ENCODE measurements around the gene THSD4. TPM values are rescaled to one million over a fixed set of nuclear protein-coding genes. Genes with fewer than 3 reads are reported as not detected.

THSD4 gene
- 21.1 TPM for total RNA-seq

DNA sequence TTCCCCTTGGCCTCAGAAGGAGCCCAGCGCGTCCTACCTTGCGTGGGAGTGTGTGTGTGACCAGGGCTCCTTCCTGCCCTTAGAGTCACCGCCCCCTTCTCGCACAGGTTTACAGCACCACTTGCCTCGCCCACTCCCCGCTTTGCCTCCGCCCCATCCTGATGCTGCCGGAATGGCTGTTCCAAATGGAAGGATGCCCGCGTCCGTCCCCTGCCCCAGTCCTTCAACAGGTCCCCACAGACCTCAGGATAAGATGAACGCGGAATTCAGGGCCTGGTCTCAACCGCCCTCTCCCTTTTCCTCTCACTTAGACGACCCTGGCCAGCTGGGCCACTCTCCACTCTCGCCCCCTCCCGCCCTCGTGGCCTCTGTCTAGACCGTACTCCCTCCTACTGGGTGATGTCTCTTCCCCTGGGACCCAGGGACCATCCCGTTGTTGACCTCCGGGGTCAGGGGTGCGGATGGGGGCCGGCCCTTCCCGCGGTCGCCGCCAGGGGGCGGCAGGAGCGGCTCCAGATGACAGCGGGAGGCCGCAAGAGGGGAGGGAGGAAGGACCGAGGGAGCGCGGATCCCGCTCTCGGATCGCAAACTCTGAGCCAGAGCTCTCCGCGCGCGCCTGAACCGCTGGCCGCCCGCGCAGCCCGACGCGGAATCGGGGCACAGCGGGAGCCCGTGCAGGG is at the start of gene THSD4:
THSD4 (plus strand) TSS at position 585 of the 680 bp plus-strand sequence.
- DNase-seq (ENCODE audit: low spot score), result peak; percentile 73
- intact Hi-C loops (cut with DNase I), result no loop called here
- peak; percentile 87 for ATAC-seq

DNA sequence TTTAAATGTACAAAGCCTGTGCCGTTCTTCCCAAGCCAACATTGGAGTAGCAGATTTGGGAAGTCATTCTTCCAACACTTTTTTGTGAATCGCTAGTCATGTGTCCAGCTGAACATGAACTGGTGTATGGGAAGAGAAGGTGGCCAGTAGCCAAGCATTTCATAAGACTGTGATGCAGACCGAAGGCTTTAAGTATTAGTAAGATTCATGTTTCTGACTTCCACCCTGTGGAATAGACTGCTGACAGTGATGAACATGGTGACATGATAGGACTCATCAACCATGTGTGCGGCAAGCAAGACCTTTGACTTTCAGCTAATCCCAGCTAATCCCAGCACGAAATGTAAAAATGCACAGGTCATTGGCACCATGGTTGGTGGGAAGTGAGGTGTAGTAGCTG is 48.3 kb upstream of the THSD4 start:
- intact Hi-C loops (cut with DNase I), result no loop called here
- ATAC-seq (peak; percentile 50), DNase-seq (ENCODE audit: low spot score) (no peak)

DNA sequence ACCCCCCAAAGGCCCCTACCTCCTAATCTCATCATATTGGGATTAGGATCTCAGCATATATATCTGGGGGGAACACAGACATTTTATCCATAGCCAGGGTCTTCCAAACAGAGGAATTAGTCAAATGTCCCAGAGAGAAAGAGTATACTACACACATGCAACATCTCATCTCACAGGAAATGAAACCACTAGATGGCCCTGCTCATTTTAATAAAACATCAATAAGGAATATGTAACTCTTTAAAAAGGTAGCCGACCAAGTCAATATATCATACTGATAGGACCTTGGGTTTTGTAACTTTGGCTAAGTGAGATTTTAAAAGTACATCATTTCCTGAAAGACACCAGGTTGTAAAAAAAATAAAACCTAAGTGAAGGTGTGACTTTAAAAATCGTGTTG is 45.6 kb upstream of the THSD4 start:
- intact Hi-C loops (cut with DNase I), result no loop called here
- DNase-seq (ENCODE audit: low spot score) (no peak), ATAC-seq (no peak)

DNA sequence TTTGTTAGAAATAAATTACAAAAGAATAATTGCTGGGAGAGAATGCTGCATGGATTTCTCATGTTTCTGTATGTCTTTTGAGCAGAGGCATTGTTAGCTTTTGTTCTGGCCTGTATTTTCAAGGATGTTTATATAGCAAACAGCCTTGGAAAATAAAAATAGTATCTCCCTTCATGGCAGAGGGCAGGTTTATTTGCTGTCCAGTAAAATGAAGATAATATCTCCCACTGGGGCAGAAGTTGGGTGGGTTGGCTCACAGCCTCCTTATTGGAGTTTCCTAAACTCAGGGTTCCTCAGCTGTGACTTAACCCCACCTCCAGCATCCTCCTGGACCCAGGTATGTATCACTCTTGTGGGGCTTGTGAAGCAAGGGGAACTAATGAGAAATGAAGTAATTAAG is 43.7 kb upstream of the THSD4 start:
- DNase-seq (ENCODE audit: low spot score) (no peak), ATAC-seq (no peak)
- intact Hi-C loops (cut with DNase I), result no loop called here

DNA sequence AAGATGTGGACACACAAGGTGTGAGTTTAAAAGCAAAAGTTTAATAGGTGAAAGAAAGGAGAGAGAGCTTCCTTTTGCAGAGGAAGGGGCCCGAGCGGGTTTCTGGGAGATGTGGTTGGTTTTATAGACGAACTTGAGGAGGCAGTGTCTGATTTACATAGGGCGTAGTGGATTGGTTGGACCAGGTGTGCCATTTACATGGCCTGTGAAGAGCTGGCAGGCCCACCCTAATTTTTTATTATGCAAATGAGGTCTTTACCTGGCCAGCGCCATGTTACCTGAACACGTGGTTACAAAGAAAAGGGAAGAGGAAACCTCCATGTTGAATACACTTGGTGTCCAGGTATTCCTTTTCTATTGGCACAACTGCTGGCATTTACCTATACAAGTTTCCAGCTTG is 42.8 kb upstream of the THSD4 start:
- intact Hi-C loops (cut with DNase I), result no loop called here
- no peak for DNase-seq (ENCODE audit: low spot score)
- no peak for ATAC-seq

DNA sequence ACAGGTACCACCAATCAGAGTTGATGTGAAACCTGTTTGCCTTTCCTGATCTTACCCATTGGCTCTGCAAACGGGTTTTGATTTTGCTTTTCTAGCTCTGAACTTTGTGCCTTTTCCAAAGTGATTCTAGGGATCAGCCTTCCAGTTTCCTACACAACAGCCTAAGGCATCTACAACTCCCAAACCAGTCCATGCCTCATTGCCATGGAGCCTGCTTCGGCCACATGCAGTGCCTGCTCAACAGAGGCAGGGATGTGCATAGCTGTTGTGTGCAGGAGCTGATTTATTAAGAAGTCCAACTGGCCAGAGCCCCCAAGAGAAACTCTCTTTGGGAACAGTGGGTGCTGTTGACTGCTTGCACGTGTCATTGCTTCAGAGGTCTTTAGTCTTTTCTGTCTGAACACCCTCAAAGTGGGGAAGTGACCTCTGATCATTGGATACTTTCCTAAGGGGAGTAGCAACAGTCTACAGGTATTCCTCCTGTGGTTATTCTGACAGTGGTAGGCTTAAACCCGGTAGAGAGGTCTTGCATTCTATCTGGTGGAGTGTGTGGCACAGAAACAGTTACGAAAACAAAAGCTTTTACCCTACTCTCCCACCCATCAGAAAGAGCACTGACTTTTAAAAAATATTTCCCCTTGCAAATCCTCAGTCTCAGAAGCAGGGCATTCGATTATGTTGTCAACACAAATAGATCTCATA is 36.6 kb upstream of the THSD4 start:
- intact Hi-C loops (cut with DNase I), result no loop called here
- no peak for DNase-seq (ENCODE audit: low spot score)
- ATAC-seq, result no peak

DNA sequence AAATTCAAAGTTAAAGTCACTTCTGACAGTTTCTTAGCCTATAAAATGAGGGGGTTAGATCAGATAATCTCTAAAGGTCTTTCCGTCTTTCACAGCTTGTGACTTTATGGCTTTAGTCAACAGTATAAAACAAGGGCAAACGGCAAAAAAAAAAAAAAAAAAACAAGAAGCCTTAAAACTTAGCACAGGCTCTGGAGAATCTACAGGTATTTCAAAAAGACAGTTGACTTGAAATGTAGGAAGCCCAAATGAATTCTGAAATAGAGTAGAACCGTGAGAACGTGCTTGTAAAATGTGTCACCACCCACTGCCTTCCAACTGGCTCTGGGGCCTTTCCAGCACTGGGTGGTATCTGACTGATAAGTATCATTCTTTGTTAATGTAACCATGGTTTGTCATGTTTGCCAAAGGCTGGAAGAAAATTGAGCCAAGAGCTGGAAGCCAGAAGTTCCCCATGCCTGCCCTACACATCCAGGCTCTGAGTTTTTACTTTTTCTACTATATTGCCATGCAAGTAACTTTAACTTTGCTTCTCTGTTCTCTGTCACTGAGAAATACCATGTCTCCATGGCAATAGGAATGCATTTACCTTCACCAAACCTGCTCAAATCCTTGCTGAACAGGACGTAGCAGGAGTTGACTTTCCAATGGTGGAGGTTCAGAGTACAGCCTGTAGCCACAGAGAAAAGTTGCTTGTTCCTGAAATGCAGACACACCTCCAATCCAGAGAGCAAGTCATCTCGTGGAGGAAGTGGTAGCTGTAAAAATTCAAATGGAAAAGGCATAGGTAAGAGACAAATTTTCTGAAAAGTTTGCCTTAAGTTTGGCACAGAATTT is 35.8 kb upstream of the THSD4 start:
- ATAC-seq (no peak), DNase-seq (ENCODE audit: low spot score) (no peak)
- intact Hi-C loops (cut with DNase I), result no loop called here

DNA sequence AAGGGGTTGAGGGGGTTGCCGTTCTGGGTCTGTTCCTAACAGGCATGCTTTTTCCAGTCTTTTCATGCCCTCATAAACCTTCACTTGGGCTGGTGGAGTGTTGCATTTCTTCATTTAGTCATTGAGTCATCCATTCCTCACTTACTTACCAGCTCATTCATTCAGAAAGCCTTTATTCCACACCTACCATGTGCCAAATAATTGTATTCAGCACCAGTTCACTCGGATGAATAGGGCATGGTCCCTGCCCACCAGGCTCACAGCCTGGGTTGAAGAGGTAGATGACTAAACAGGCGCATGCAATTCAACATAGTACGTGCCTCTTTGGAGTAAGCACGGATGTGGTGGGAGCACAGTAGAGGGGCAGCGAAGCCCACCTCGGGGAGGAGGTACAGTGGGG is 35.1 kb upstream of the THSD4 start:
- ATAC-seq (no peak), DNase-seq (ENCODE audit: low spot score) (no peak)
- intact Hi-C loops (cut with DNase I), result no loop called here

DNA sequence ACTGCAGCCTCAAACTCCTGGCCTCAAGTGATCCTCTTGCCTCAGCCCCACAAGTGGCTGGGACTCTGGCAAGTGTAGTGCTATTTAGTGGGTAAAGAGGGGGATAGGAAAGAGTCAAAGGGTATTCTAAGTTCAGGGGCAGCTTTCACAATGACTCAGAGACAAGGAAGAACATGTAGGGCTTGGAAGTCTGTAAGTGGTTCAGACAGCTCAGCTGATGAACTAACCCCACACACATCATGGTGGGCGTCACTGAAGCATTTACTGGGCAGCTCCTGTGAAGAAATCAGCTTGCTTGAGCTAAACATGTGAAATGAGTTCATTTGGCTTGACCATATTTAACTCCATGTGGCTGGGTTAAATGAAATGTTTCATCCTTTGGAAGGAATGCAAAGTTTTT is 34.6 kb upstream of the THSD4 start:
- ATAC-seq (no peak), DNase-seq (ENCODE audit: low spot score) (no peak)
- intact Hi-C loops (cut with DNase I), result no loop called here

DNA sequence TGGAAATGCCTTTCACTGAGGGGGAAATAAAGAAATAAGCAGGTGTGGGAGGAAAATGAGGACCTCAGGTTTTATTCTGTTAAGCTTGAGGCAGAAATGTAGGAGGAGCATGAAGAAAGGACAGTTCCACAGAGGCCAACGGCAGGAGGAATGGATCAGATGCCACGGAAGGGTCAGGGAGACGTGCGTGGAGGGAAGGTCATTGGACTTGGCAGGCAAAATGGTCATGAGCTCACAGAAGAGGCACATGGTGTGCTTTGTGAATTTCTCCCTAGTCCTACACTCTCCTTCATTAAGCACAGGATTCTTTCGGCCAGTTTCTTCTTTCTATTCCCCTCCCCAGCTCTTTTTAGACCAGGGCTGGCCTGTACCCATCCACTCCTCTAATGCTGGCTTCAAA is 32.5 kb upstream of the THSD4 start:
- ATAC-seq (peak; percentile 52), DNase-seq (ENCODE audit: low spot score) (no peak)
- intact Hi-C loops (cut with DNase I), result no loop called here

DNA sequence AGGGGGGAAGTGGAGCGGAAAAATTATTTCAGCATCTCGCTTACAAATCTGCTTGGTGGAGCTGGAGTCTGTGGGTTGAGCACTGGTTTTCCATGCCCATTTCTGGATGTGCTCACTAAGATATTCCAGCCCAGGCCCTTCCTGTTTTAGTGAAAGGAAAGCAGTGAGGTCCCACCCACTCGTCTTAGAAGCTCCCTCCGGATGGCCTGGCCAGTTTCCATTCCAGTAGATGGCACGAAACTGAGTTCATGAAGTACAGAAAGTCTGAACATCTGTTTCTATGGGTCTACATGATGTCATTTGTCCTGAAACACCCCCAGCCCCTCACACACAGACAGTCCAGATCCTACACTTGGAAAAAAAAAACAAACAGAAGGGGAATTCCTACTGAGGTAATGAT is 31.9 kb upstream of the THSD4 start:
- intact Hi-C loops (cut with DNase I), result no loop called here
- ATAC-seq (peak; percentile 38), DNase-seq (ENCODE audit: low spot score) (no peak)

DNA sequence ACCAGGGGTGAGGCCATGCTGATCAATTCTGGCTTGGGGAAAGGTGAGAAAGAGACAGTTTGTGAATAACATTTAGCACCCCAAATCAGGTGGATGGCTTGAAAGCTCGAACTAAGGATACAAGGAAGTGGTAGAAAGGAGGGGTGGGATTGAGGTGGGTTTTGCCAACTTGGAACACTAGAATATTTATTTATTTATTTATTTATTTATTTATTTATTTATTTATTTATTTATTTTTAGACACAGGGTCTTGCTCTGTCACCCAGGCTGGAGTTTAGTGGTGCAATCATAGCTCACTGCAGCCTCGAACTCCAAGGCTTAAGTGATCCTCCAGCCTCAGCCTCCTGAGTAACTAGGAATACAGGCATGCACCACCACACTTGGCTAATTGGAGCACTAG is 31.0 kb upstream of the THSD4 start:
- intact Hi-C loops (cut with DNase I), result no loop called here
- ATAC-seq (no peak), DNase-seq (ENCODE audit: low spot score) (no peak)

DNA sequence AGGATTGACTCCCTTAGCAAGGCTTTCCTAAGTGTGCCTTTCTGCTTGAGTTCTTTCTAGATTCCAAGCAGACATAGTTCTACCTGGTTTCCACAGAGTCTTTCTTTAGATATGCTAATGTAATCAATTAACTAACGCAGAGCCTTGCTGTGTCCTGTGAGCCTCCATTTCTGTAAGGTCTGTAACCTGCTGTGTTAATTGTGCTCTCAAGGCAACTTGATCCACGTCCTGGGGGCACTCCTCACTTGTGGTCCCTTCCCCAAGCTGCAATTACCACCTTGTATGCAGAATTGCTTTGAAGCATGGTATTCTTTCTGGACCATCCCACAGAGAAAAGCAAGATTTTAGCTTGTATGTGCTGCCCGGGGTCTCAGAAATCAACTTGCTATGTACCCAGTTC is 29.5 kb upstream of the THSD4 start:
- no peak for ATAC-seq
- DNase-seq (ENCODE audit: low spot score), result no peak
- intact Hi-C loops (cut with DNase I), result no loop called here

DNA sequence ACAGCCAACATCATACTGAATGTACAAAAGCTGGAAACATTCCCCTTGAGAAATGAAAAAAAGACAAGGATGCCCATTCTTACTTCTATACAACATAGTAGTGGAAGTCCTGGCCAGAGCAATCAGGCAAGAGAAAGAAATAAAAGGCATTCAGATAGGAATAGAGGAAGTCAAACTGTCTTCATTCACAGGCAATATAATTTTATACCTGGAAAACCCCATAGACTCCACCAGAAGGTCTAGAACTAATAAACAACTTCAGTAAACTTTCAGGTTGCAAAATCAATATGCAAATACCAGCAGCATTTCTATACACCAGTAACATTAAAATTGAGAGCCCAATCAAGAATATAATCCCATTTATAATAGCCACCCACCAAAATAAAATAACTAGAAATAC is 27.1 kb upstream of the THSD4 start:
- ATAC-seq, result no peak
- no peak for DNase-seq (ENCODE audit: low spot score)
- intact Hi-C loops (cut with DNase I), result no loop called here

DNA sequence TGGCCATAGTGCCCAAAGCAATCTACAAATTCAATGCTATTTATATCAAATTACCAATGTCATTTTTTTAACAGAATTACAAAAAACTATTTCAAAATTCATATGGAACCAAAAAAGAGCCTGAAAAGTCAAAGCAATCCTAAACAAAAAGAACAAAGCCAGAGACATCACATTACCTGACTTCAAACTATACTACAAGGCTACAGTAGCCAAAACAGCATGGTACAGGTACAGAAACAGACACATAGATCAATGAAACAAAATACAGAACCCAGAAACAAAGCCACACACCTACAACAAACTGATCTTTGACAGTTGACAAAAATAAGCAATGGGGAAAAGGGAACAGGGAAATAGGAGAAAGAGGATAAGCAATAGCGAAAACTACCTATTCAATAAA is 26.6 kb upstream of the THSD4 start:
- intact Hi-C loops (cut with DNase I), result no loop called here
- ATAC-seq, result no peak
- no peak for DNase-seq (ENCODE audit: low spot score)

DNA sequence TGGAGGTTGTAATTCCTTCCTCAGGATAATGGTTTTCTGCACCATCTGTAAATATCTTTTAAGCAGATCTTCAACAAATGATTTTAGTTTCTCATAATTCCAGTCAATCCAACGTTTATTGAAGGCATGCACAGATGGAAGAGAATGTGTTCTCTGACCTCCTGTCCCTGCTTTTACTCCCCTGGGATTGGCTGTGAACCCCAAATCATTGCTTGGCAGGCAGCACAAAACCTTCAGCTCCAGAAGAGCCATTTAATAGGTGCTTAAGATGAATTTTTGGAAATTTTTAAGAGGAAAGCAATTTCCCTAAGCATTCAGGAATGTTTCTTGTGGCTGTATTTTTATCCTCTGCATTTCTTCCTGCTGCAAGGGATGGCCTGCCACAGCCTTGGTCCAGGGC is 25.5 kb upstream of the THSD4 start:
- DNase-seq (ENCODE audit: low spot score), result no peak
- no peak for ATAC-seq
- intact Hi-C loops (cut with DNase I), result no loop called here

DNA sequence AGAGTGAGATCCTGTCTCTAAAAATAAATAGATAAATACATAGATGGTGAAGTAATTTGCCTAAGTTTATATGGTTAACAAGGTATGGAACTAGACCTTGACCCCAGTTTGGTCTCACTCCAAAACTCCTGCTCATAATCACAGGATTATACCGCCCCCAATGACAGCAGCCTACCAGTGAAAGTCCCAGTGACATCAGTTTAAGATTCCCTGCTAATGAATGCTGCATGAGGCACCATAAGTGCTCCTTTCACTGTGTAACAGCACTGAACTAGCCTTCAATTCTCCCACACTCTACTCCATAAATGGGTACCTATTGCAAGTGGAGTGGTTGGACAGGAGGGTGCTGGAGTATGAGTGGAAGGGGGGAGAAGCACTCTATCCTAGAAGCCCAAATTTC is 23.7 kb upstream of the THSD4 start:
- ATAC-seq (no peak), DNase-seq (ENCODE audit: low spot score) (no peak)
- intact Hi-C loops (cut with DNase I), result no loop called here

DNA sequence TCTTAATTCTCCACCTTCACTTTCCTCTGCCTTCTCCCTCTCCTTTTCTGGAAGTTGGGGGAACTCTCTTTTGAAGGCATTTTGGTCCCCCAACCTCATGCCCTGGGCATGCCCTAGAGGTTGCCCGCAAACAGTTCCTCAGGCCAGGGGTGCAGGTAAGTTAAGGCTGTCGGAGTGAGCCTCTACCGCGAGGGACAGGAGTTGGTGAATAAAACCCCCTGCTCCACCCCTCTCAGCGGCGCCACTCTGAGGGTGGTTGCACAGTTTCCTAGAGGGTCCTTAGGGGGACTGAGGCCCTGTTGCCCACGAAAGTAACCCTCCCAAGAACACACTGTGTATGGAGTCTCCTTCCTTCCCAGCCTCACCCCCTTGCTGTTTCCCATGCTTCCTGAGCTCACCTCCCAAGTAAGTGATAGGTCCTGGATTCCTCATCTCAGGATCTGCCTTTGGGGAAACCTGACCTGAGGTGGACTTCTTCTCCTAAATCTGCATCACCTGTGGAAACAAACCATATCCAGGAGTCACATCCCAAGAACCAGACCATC is 23.1 kb upstream of the THSD4 start:
- ATAC-seq, result no peak
- intact Hi-C loops (cut with DNase I), result no loop called here
- no peak for DNase-seq (ENCODE audit: low spot score)

DNA sequence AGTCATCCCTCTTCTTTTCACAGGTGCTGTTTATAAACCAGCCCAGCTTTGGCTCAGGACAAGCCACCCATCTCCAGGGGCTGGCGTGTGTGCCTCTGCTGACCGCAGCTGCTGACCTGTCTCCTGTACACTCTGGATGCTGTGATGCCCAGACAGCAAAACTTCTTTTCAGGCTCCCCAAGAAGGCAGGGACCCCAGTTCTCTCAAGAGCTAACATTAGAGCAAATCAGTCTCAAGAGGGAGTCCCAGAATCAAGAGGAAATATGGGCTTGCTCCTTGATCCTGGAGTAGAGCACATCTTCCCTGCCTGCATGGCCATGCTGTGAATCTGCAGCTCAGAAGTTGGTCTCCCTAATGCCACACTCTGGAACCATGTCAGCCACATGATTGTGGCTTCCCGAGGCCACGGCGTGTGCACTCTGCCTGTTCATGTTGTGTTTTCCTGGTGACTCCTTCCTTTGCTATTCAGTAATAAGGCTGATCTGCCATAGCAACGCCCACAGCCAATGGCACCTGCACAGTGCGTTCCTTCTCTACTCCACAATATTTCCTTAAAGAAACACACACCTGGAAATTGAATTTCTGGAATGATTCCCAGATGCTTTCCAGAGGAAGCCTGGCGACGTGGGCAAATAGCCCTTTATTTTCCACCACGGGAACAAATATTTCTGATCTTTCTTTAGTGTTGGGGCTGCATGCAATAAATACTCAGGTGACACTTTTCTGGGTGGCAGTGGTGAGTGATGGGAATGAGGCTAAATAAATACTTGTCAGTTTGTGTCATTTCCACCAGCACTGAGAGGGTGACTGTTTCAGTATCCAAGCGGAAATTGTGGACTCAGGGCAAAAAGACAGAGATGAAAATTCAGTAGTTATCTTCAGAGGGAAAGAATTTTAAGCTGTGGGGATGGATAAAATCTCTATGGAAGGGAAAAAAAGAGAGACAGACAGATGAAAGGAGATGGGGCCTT is 21.9 kb upstream of the THSD4 start:
- DNase-seq (ENCODE audit: low spot score) (no peak), ATAC-seq (no peak)
- intact Hi-C loops (cut with DNase I), result no loop called here
